Measurements from ENCODE around the gene HOXB1.

HOXB1 gene

GRCh38 chr17:48568499-48569239, 37.9 kb upstream of the HOXB1 start:
- TF ChIP-seq CTCF (IDR thresholded peaks at IDR 0.05; ENCODE audit: borderline replicate concordance, extremely low read depth, low read length, poor library complexity, severe bottlenecking) (no peak), EZH2 (IDR thresholded peaks at IDR 0.05; ENCODE audit: borderline replicate concordance, low read depth, low read length, severe bottlenecking) (no peak)
- Histone ChIP-seq H3K9me3 (ENCODE audit: insufficient read depth, low read length, severe bottlenecking) (no peaks in the 10 kb centered on the region), H2AFZ (ENCODE audit: low read depth, low read length) (no peak overlapping the region), H3K27ac (ENCODE audit: low read length) (no peak overlapping the region), H3K27me3 (ENCODE audit: insufficient read depth, low read length, poor library complexity) (peaks cover 43% of the 10 kb centered on the region), H3K9ac (ENCODE audit: low read depth, low read length) (no peak overlapping the region), H3K36me3 (ENCODE audit: insufficient read depth, low read length) (no peaks in the 10 kb centered on the region), H4K20me1 (ENCODE audit: insufficient read depth, low read length) (peaks cover 1% of the 10 kb centered on the region; the same call in 1 of the 2 replicates), H3K4me3 (ENCODE audit: low read depth in 1 of 2, low read length in 2 of 2) (no peak overlapping the region), H3K79me2 (ENCODE audit: insufficient read depth, low read length) (no peaks in the 10 kb centered on the region), H3K4me1 (ENCODE audit: insufficient read depth, low read length) (no peaks in the 10 kb centered on the region), H3K4me2 (ENCODE audit: insufficient read depth, low read length) (no peak overlapping the region)
- DNase-seq, result no peak
- no peak for ATAC-seq (ENCODE audit: insufficient read depth, low read depth)

- Histone ChIP-seq H2AFZ (ENCODE audit: low read depth, low read length) (no peak overlapping the region), H3K4me2 (ENCODE audit: insufficient read depth, low read length) (no peak overlapping the region), H3K79me2 (ENCODE audit: insufficient read depth, low read length) (no peaks in the 10 kb centered on the region), H3K4me1 (ENCODE audit: insufficient read depth, low read length) (no peaks in the 10 kb centered on the region), H3K4me3 (ENCODE audit: low read depth in 1 of 2, low read length in 2 of 2) (no peak overlapping the region), H3K36me3 (ENCODE audit: insufficient read depth, low read length) (no peaks in the 10 kb centered on the region), H4K20me1 (ENCODE audit: insufficient read depth, low read length) (peaks cover 6% of the 10 kb centered on the region; the same call in 1 of the 2 replicates), H3K9me3 (ENCODE audit: insufficient read depth, low read length, severe bottlenecking) (no peaks in the 10 kb centered on the region), H3K27me3 (ENCODE audit: insufficient read depth, low read length, poor library complexity) (peaks cover 44% of the 10 kb centered on the region), H3K9ac (ENCODE audit: low read depth, low read length) (no peak overlapping the region), H3K27ac (ENCODE audit: low read length) (no peak overlapping the region)
- no peak for DNase-seq
- no peak for TF ChIP-seq EZH2 (IDR thresholded peaks at IDR 0.05; ENCODE audit: borderline replicate concordance, low read depth, low read length, severe bottlenecking)
- no peak for TF ChIP-seq CTCF (IDR thresholded peaks at IDR 0.05; ENCODE audit: borderline replicate concordance, extremely low read depth, low read length, poor library complexity, severe bottlenecking)
- no peak for ATAC-seq (ENCODE audit: insufficient read depth, low read depth)
These were observed 37.0 kb upstream of the HOXB1 start for GRCh38 chr17:48567646-48568354.

- Histone ChIP-seq H3K79me2 (ENCODE audit: insufficient read depth, low read length) (no peaks in the 10 kb centered on the region), H2AFZ (ENCODE audit: low read depth, low read length) (no peak overlapping the region), H4K20me1 (ENCODE audit: insufficient read depth, low read length) (peaks cover 6% of the 10 kb centered on the region; the same call in 1 of the 2 replicates), H3K9me3 (ENCODE audit: insufficient read depth, low read length, severe bottlenecking) (no peaks in the 10 kb centered on the region), H3K9ac (ENCODE audit: low read depth, low read length) (no peak overlapping the region), H3K4me3 (ENCODE audit: low read depth in 1 of 2, low read length in 2 of 2) (no peak overlapping the region), H3K4me1 (ENCODE audit: insufficient read depth, low read length) (no peaks in the 10 kb centered on the region), H3K27ac (ENCODE audit: low read length) (no peak overlapping the region), H3K4me2 (ENCODE audit: insufficient read depth, low read length) (no peak overlapping the region), H3K36me3 (ENCODE audit: insufficient read depth, low read length) (no peaks in the 10 kb centered on the region), H3K27me3 (ENCODE audit: insufficient read depth, low read length, poor library complexity) (peaks cover 41% of the 10 kb centered on the region)
- DNase-seq (no peak), ATAC-seq (ENCODE audit: insufficient read depth, low read depth) (no peak)
- TF ChIP-seq EZH2 (IDR thresholded peaks at IDR 0.05; ENCODE audit: borderline replicate concordance, low read depth, low read length, severe bottlenecking) (no peak), CTCF (IDR thresholded peaks at IDR 0.05; ENCODE audit: borderline replicate concordance, extremely low read depth, low read length, poor library complexity, severe bottlenecking) (no peak)
These were observed 36.4 kb upstream of the HOXB1 start for GRCh38 chr17:48567209-48567608.

Data from DND-41 (cell line).